Central memory CD8-positive, alpha-beta T cell (primary cell): ENCODE measurements around the gene FGF12.

Source experiments
- ATAC-seq: fragments of 150-1000 bp; cut with Tn5 transposase; replicated peaks from 2 replicates; pipeline ENCODE4 v1.10.0; 2022; ENCODE audit warnings: mild to moderate bottlenecking, moderate FRiP score, moderate number of reproducible peaks; ENCODE audit not compliant: poor library complexity, severe bottlenecking; ENCODE audit errors: extremely low read depth
- DNase-seq, 2 donors: peaks; one replicate each; pipeline ENCODE4 v3.0.0; 2021; ENCODE audit warnings: low spot score in 2 of 2
- H3K27ac Mint-ChIP-seq: one replicate; pipeline ENCODE4 v1.8.0; 2022; ENCODE audit warnings: low read depth, mild to moderate bottlenecking, moderate library complexity, mixed read lengths
- H3K27me3 Mint-ChIP-seq: one replicate; pipeline ENCODE4 v1.8.0; 2022; ENCODE audit warnings: mixed read lengths
- H3K36me3 Mint-ChIP-seq: one replicate; pipeline ENCODE4 v1.8.0; 2022; ENCODE audit warnings: mild to moderate bottlenecking, moderate library complexity, mixed read lengths; ENCODE audit not compliant: insufficient read depth
- H3K4me1 Mint-ChIP-seq: one replicate; pipeline ENCODE4 v1.8.0; 2022; ENCODE audit warnings: mixed read lengths
- H3K4me3 Mint-ChIP-seq: one replicate; pipeline ENCODE4 v1.8.0; 2022; ENCODE audit warnings: mild to moderate bottlenecking, moderate library complexity, mixed read lengths
- H3K9me3 Mint-ChIP-seq: one replicate; pipeline ENCODE4 v1.8.0; 2022; ENCODE audit warnings: mixed read lengths

FGF12 gene

DNA sequence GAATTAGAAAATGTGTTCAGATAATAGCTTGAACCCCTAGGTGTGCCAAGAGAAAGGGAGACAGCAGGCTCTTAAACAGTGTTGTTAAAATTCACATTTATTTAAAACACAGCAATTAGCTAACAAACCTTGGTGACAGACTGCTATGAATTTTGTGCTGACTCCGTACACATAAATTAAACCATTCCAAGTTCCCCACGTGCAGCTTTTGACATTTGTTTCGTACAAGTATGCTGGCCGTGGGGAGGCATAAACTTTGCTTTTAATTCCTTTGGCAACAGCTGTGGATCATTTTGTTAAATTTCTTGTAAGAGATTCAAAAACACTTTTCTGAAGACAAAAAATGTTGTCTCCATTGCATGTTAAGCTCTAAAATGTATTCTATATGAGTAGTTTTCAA is 465.3 kb downstream of the FGF12 start:
- Mint-ChIP-seq H3K27ac (no peak overlapping the region), H3K9me3 (peaks cover 9% of the 10 kb centered on the region), H3K36me3 (no peaks in the 10 kb centered on the region), H3K4me3 (no peak overlapping the region), H3K4me1 (no peaks in the 10 kb centered on the region), H3K27me3 (no peaks in the 10 kb centered on the region)
- no peak for DNase-seq
- ATAC-seq, result no peak

DNA sequence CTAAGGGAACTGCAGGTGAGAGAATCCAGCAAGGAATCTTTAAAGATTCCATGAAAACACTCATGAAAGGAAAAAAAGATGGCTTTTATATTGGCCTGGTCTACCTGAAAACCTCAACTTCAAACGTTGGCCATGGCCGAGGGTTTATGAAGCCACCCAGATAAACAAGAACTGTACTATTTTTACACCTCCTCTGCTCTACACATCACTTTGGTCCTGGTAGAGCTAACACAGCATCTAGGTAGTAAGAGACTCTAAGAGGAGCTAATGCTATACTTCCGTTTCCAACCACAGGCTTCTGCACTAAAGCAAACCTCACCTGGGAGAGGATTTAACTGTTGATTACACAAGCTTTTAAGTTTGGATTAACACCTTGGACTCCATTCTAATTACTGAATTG is 466.2 kb downstream of the FGF12 start:
- Mint-ChIP-seq H3K9me3 (peaks cover 9% of the 10 kb centered on the region), H3K27ac (no peak overlapping the region), H3K36me3 (no peaks in the 10 kb centered on the region), H3K4me3 (no peak overlapping the region), H3K27me3 (no peaks in the 10 kb centered on the region), H3K4me1 (no peaks in the 10 kb centered on the region)
- DNase-seq, result no peak
- ATAC-seq, result no peak

DNA sequence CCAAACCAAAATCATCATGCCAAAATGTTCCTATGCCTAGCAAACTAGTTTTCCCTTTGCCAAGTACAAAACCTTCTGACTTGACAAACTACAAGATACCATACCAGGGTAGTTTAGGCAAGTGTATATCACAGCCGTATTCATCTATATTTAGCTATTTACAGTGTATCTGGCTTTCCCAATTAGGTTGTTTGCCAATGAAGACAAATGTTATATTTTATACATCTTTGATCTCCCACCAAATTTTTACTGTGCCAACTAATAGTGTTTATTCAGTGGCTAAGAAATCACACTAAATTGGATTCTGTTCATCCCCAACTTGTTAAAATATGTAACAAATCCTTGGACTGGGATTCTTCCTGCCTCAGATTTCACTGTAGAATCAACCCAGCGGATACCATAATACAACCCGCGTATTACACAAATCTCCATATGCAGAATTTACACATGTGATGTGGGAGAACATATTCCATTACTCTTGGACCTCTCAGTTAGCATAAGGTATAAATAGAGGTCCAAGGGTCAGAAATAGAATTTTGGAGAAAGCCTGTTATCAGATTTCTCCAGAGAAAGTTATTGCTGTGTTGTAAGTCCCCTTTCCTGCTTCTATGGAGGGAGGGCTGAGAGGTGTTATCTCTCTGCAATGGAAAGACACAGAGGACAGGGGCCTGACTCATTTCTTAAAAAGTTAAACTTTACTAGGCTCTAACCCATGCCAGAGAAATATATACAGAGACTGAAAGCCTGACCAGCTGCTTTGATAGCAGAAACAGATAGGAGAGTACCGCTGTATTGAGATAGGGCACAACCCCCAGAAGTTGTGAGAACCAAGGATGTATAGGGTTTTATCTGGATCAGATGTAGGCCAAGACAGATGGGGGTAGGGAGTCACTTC is 467.0 kb downstream of the FGF12 start:
- Mint-ChIP-seq H3K27me3 (no peaks in the 10 kb centered on the region), H3K4me1 (no peaks in the 10 kb centered on the region), H3K27ac (no peak overlapping the region), H3K4me3 (no peak overlapping the region), H3K9me3 (peaks cover 5% of the 10 kb centered on the region), H3K36me3 (no peaks in the 10 kb centered on the region)
- no peak for ATAC-seq
- DNase-seq, result no peak

DNA sequence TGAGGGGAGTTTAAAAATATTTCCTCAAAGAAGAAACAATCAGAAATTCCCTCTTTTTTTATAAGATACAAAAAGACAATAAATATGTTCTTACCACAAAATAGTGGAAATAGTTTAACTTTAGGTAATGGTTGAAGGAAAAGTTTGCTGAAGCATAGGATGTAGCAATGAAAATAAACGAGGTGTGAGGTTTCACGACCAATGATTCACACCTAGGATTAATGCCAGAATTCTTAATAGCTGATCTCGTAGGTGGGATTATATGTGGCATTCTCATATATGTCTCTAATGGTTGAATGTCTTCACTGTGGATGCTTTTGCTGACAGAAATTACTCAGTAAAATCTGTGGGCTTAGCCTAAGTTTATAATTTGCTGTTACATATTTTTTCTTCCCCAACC is 467.7 kb downstream of the FGF12 start:
- Mint-ChIP-seq H3K4me1 (no peaks in the 10 kb centered on the region), H3K27ac (no peak overlapping the region), H3K4me3 (no peak overlapping the region), H3K36me3 (no peaks in the 10 kb centered on the region), H3K27me3 (no peaks in the 10 kb centered on the region), H3K9me3 (peaks cover 5% of the 10 kb centered on the region)
- DNase-seq, result no peak
- no peak for ATAC-seq

DNA sequence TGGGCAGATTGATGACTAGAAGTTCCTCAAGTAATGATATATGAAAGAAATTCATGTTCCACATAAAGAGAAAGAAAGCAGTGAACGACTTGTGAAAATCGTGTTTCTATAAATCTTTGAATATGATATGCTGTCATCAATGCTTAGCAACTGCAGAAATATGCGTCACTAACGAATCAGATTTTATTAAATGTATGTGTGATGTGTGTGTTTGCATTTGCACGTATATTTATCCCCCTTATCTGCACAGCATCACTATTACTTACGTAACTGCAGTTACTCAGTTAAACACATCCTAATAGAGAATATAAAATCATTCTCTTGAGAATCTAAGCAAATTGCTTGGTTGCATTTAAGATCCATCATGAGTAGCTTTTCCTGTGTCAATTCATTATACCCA is 468.6 kb downstream of the FGF12 start:
- no peak overlapping the region for H3K4me3 Mint-ChIP-seq
- H3K27ac Mint-ChIP-seq, result no peak overlapping the region
- peaks cover 5% of the 10 kb centered on the region for H3K9me3 Mint-ChIP-seq
- no peaks in the 10 kb centered on the region for H3K4me1 Mint-ChIP-seq
- H3K27me3 Mint-ChIP-seq, result no peaks in the 10 kb centered on the region
- no peak for DNase-seq
- no peak for ATAC-seq
- H3K36me3 Mint-ChIP-seq, result no peaks in the 10 kb centered on the region

DNA sequence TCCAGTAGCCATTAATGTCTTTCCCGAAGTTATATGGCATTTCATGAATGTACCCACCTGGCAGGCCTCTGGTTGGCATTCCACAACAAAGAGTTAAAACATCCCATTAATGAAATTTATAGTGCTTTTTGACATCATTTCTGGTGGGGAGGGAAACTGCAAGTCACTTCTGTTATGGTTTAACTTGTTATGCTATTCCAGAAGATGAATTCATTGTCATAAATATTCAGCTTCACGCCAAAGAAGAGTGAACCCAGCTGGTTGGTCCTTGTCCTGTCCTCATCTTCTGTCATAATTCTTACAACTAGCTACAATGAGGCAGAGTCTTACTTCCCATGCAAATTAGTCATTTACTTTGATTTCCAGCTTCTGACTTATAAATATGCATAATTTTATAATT is 471.5 kb downstream of the FGF12 start:
- Mint-ChIP-seq H3K9me3 (peaks cover 5% of the 10 kb centered on the region), H3K27ac (no peak overlapping the region), H3K27me3 (no peaks in the 10 kb centered on the region), H3K36me3 (no peaks in the 10 kb centered on the region), H3K4me3 (no peak overlapping the region), H3K4me1 (no peaks in the 10 kb centered on the region)
- DNase-seq (no peak), ATAC-seq (no peak)

DNA sequence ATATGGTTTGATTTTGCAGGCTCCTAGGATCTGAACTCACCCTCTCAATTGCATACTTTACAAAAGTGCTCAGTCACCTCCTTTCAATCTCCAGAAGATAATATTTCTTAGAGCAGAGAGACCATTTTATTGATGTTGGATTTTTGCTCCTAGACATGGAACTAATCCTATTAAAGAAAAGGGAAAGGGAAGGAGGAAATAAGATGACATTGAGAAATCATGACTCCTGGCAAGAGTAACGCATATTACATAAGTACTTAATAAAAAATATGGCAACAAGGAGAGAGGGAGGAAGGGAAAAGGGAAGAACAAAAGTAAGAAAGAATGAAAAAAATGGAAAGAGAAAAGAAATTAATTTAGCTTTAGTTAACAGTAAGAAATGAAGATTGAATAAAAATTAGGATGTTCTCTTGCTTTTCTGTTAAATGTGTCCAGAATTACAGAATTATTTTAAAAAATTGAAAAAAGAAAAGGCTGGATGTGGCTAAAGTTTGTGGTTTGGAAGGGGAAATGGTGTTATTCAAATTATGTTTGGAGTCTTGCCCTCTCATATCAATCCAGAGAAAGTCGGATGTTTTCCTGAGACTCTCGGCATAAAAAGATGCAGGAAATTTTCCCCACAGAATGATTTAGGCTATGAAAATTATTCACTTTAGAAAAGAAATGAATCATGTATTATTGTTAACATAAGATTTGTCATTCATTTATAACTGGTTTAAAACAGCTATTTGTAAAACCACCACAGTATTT is 474.0 kb downstream of the FGF12 start:
- no peak for DNase-seq
- H3K36me3 Mint-ChIP-seq, result no peaks in the 10 kb centered on the region
- no peaks in the 10 kb centered on the region for H3K9me3 Mint-ChIP-seq
- no peak overlapping the region for H3K4me3 Mint-ChIP-seq
- no peaks in the 10 kb centered on the region for H3K27me3 Mint-ChIP-seq
- no peaks in the 10 kb centered on the region for H3K4me1 Mint-ChIP-seq
- no peak overlapping the region for H3K27ac Mint-ChIP-seq
- no peak for ATAC-seq

DNA sequence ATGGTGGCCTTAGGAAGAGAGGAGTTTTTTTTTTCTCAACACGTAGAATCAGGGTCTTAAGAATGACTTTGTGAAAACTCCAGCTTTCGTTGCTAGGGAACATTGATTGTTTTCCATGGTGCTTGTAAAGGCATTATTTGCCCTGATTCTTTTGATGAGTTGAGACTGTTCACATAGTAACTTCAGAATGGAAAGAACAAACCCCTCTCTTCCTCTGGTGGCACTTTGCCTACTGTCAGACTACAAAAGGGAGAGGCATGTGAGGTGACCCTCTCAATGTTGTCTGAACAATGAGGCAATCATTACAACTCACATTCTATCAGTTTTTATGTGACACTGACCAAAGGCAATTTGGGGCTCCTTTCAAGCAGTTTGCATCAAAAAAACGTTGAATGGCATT is 477.8 kb downstream of the FGF12 start:
- no peak for DNase-seq
- no peaks in the 10 kb centered on the region for H3K4me1 Mint-ChIP-seq
- ATAC-seq, result no peak
- H3K9me3 Mint-ChIP-seq, result no peaks in the 10 kb centered on the region
- H3K27ac Mint-ChIP-seq, result no peak overlapping the region
- H3K4me3 Mint-ChIP-seq, result no peak overlapping the region
- H3K27me3 Mint-ChIP-seq, result no peaks in the 10 kb centered on the region
- H3K36me3 Mint-ChIP-seq, result no peaks in the 10 kb centered on the region

DNA sequence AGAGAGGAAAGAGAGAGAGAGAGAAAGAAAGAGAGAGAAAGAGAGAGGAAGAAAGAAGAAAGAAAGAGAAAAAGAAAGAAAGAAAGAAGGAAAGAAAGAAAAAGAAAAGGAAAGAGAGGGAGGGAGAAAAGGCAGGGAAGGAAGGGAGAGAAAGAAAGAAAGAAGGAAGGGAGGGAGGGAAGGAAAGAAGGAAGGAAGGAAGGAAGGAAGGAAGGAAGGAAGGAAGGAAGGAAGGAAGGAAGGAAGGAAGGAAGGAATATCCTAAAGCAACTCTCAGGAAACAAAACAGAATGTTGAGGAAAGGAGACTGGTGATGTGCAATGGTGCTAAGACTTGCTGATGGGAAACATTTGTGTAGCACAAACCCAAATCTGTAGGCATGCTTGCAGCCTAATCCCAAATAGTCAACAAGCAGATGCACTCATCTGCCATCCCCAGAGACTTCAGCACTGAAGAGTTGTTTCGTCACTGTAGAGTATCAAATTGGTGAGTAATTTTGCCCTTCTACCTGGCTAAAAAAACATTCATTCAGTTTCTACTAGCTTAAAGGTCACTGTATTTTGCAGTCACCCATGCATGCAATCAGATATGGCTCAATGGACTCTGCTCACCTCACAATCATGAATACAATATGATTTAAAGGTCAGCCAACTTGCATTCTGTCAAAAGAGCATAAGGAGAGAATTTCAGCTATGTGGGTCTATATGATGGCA is 480.3 kb downstream of the FGF12 start:
- H3K27ac Mint-ChIP-seq, result no peak overlapping the region
- no peaks in the 10 kb centered on the region for H3K9me3 Mint-ChIP-seq
- DNase-seq (no peak), ATAC-seq (no peak)
- no peaks in the 10 kb centered on the region for H3K36me3 Mint-ChIP-seq
- H3K4me1 Mint-ChIP-seq, result no peaks in the 10 kb centered on the region
- no peak overlapping the region for H3K4me3 Mint-ChIP-seq
- no peaks in the 10 kb centered on the region for H3K27me3 Mint-ChIP-seq

DNA sequence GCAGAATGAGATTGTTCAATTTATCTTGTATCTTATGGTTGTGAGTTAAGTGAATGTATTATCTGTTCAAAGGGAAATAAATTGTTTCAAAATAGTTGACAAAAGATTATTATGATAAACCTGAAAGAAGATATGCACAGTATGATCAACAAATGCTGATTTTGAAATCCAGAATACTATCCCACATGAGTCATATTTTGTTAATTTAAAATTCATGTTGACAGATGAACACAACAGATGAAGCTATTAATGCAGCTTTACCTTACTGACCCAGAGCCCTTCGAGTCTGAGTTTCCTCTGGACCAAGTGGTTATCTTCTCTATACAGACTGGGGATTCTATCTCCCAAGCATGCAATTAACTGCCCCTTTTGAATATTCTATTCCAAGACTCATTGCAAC is 482.8 kb downstream of the FGF12 start:
- H3K27ac Mint-ChIP-seq, result no peak overlapping the region
- H3K27me3 Mint-ChIP-seq, result no peaks in the 10 kb centered on the region
- no peaks in the 10 kb centered on the region for H3K36me3 Mint-ChIP-seq
- DNase-seq (no peak), ATAC-seq (no peak)
- no peak overlapping the region for H3K4me3 Mint-ChIP-seq
- H3K4me1 Mint-ChIP-seq, result no peaks in the 10 kb centered on the region
- H3K9me3 Mint-ChIP-seq, result no peaks in the 10 kb centered on the region

DNA sequence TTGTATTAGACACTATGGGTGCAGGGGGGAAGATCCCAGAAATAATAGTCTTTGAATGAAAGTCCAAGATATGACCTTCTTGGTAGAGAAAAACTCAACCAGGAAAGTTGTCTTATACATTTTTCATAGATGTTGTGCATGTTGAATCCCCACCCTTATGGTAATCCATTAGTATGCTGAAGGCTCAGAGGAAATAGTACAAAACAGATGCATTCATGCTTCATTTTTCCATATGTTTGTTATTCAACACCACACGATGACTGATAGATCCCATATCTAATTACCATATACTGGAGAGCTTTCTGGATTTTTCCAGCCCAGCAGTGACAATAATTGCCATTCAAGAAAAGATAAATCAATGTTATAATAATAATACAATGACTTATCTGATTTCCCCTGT is 487.4 kb downstream of the FGF12 start:
- Mint-ChIP-seq H3K4me1 (no peaks in the 10 kb centered on the region), H3K4me3 (no peak overlapping the region), H3K27me3 (no peaks in the 10 kb centered on the region), H3K27ac (no peak overlapping the region), H3K9me3 (peaks cover 6% of the 10 kb centered on the region), H3K36me3 (no peaks in the 10 kb centered on the region)
- no peak for DNase-seq
- ATAC-seq, result no peak

DNA sequence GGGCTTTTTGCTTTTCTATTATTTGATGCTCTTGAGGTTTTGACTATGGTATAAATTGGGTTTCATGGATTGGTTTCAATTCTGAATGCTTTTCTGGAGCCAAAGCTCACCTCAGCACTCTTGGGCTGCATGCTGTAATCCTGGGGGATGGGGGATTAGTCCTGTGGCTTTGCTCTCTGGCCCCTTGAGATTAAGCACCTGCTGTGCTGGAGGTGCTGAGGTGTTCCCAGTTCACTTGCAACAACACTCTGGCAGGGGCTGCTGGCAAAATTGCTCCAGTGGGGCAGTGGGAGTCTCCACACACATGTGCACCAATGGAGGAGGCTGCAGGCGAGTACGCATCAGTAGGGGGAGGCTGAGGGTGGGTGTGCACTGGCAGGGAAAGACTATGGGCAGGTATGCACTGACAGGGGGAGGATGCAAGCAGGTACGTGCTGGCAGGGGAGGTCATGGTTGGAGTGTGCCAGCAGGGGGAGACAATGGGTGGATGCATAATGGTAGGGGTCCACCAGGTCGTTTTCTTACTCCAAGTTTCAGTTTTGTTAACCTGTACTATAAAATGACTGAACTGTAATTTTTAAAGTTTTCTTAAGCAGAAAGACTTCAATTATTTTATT is 489.2 kb downstream of the FGF12 start:
- no peak overlapping the region for H3K4me3 Mint-ChIP-seq
- no peak for ATAC-seq
- H3K27me3 Mint-ChIP-seq, result no peaks in the 10 kb centered on the region
- no peaks in the 10 kb centered on the region for H3K36me3 Mint-ChIP-seq
- no peak for DNase-seq
- no peaks in the 10 kb centered on the region for H3K4me1 Mint-ChIP-seq
- H3K27ac Mint-ChIP-seq, result no peak overlapping the region
- H3K9me3 Mint-ChIP-seq, result peaks cover 19% of the 10 kb centered on the region
